HG03097 (cell line): ENCODE measurements around the gene SPIN1.
A peak's percentile ranks its signal among the peaks of the same experiment; 100 is the strongest.
"Not testable (repeated sequence)": the region's sequence is repeated elsewhere in the genome, so short reads cannot be mapped to it uniquely, and the experiment has no call there.

Source experiments
- ATAC-seq: cut with Tn5 transposase; IDR thresholded peaks from one replicate; pipeline ENCODE4 v1.9.1; 2021; ENCODE audit not compliant: unreplicated experiment, low FRiP score

SPIN1 gene

DNA sequence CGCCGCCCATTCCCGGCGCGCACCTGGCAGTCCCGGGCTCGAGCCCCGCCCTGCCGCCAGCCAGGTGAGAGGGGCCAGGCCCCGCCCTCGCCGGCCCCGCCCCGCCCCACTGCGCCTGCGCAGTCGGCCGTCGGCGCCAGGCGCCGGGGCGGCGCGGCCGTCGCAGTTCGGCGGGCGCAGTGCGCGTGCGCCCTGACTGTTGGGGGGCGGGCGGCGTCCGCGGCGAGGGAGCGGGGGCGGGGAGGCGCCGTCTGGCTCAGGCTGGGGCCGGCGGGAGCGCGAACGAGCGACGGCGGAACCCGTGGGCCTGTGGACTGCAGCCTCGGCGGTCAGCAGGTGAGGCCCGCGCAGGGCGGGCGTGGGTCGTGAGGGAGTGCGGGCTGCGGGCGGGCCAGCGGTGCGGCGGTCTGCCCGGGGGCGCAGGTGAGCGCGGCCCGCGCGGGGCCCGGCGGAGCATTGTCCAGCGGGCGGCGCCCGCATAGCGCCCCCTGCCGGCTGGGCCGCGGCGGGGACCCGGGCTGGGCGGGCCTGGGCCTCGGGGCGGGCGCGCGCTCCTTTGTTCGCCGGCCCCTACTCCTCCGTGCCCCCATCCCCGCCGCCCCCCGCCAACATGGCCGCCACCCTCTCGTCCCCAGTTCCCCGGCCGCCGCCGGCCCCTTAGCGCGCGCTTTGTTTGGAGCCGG lies at the start of gene SPIN1:
TSS of gene SPIN1 (plus strand) at position 242 of the 683 bp plus-strand sequence. CDS start 38,096 bp downstream, outside the sequence.
- peak; percentile 86 for ATAC-seq

DNA sequence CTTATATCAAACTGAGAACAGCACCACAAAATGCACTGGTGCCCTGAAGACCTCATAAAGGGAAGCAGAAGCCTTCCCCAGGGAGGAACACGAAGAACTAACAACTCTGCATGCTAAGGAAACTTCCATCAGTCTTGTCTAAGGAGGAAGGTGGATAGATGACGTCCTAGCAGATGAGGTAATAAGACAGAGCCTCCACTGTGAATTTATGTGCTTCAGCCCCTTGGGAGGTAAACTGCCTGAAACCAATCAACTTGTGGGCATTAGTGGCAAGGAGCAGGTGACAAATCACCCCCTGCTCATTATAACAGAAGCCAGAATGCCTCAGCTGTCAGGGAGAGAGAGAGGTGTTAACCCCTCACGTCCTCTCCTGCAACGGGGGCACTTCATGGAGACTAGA lies 48.9 kb upstream of the SPIN1 start:
- ATAC-seq: no peak

- ATAC-seq: no peak
These were observed 46.0 kb upstream of the SPIN1 start for GRCh38 chr9:88342246-88342645.

DNA sequence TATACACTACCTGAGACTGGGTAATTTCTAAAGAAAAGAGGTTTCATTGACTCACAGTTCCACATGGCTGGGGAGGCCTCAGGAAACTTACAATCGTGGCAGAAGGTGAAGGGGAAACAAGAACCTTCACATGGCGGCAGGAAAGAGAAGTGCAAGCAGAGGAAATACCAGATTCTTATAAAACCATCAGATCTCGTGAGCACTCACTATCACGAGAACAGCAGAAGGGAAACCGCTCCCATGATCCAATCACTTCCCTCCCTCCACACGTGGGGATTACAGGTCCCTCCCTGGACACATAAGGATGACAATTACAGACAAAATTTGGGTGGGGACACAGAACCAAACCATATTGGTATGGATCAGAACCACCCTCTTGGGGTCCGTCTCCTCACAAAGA lies 44.2 kb upstream of the SPIN1 start:
- ATAC-seq: no peak

DNA sequence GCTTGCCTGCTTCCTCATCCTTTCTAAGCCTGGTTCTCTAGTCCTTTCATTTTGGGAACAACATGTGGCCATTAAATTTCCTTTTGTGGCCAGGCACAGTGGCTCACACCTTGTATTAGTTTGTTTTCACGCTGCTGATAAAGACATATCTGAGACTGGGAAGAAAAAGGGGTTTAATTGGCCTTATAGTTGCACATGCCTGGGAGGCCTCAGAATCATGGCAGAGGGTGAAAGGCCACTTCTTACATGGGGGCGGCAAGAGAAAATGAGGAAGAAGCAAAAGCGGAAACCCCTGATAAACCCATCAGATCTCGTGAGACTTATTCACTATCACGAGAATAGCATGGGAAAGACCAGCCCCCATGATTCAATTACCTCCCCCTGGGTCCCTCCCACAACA lies 37.9 kb upstream of the SPIN1 start:
- ATAC-seq: not testable (repeated sequence)

- ATAC-seq: no peak
These were observed 33.1 kb upstream of the SPIN1 start for GRCh38 chr9:88355166-88355565.

GRCh38 chr9:88357250-88357649 lies 31.0 kb upstream of the SPIN1 start:
- not testable (repeated sequence) for ATAC-seq

GRCh38 chr9:88358723-88359122 lies 29.5 kb upstream of the SPIN1 start:
- ATAC-seq: no peak

DNA sequence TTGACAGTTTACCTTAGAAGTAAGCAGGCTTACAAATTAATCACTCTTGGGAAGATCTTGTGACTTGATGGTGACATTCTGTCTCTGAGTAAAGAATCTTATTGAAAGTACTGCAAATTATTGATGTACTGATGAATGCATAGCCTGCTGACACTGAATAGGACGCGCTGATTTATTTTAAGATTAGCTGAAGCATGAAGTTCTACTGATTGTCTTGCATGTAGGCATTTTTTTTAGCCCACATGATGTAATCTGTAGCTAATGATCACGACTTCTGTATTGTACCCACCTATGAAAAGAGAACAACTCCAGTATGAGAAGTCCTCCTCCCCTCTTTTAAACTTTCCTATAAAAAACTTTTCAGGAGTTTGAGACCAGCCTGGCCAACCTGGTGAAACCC lies 28.3 kb upstream of the SPIN1 start:
- ATAC-seq: no peak

- no peak for ATAC-seq
These were observed 25.6 kb upstream of the SPIN1 start for GRCh38 chr9:88362681-88363080.

- ATAC-seq: no peak
These were observed 24.6 kb upstream of the SPIN1 start for GRCh38 chr9:88363661-88364060.

GRCh38 chr9:88364706-88365105 lies 23.5 kb upstream of the SPIN1 start:
- ATAC-seq: no peak

DNA sequence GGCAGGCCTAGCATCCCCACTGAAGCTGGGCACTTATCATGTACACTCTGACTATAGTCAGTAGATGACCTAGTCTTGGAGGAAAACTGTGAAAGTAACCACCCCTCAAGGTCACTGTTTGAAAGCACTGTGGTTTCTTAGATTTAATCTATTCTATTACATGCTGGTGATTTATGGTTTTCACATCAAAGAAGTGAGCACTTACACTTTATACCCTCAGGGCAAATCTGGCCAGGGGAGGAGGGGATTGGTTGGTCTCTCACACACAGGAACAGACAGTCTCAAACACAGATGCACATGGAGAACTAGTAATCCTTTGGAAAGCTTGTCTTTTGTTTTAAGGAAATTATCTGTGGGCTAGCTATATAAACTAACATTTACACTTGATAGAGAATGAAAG lies 17.9 kb upstream of the SPIN1 start:
- no peak for ATAC-seq

DNA sequence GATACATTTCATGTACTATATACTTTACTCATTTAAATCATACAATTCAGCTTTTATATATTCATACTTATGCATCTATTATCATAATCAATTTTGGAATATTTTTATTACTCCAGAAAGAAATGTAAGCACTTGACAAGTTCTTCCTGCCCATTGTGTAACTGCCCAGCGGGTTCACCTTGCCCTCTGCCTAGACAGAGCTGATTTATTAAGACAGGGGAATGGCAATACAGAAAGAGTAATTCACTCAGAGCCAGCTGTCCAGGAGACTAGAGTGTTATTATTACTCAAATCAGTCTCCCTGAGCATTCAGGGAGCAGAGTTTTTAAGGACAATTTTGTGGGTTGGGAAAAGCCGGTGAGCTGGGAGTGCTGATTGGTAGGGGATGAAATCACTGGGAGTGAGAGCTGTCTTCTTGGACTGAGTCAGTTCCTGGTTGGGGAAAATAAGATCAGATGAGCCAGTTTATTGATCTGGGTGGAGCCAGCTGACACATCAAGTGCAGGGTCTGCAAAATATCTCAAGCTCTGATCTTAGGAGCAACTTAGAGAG lies 16.1 kb upstream of the SPIN1 start:
- ATAC-seq: no peak

DNA sequence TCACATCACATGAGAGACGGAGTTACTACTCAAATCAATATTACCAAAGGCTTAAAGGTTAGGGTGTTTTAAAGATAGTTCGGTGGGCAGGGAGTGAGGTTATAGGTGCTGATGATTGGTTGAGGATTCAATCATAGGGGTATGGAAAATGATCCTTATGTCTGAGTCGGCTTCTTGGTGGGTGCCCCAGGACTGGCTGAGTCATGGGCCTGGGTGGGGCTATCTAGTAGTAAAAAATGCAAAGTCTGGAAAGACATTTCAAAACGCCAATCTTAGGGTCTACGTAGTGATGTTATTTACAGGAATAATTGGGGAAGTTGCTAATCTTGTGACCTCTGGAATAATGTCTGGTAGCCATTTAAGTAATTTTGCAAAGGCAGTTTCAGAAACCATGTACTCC lies 15.2 kb upstream of the SPIN1 start:
- ATAC-seq: no peak

- ATAC-seq: no peak
These were observed 9.9 kb upstream of the SPIN1 start for GRCh38 chr9:88378317-88378716.

- no peak for ATAC-seq
These were observed 8.9 kb upstream of the SPIN1 start for GRCh38 chr9:88379352-88379751.

- ATAC-seq: no peak
These were observed 8.1 kb upstream of the SPIN1 start for GRCh38 chr9:88380118-88380517.

GRCh38 chr9:88381322-88381721 lies 6.9 kb upstream of the SPIN1 start:
- not testable (repeated sequence) for ATAC-seq

DNA sequence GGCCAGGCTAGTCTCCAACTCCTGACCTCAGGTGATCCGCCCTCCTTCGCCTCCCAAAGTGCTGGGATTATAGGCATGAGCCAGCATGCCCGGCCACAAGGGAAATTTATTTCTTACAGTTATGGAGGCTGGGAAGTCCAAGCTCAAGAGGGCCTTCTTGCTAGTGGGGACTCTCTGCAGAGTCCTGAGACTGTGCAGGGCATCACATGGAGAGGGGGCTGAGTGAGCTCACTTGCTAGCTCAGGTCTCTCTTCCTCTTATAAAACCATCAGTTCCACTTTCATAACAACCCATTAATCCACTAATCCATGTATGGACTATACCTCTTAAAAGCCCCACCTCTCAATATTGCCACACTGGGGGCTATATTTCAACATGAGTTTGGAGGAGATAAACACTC lies 5.1 kb upstream of the SPIN1 start:
- ATAC-seq: no peak

DNA sequence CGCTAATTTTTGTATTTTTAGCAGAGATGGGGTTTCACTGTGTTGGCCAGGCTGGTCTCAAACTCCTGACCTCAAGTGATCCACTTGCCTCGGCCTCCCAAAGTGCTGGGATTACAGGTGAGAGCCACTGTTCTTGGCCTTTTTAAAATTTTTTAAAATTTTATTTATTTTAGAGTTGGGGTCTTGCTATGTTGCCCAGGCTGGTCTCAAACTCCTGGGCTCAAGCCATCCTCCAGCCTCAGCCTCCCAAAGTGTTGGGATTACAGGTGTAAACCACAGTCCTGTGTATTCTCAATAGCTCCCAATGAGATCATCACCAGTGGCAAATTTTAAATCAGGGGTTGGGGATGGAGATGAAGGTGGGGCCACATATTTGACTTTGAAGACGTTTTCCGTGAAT lies 2.1 kb upstream of the SPIN1 start:
- ATAC-seq: not testable (repeated sequence)

DNA sequence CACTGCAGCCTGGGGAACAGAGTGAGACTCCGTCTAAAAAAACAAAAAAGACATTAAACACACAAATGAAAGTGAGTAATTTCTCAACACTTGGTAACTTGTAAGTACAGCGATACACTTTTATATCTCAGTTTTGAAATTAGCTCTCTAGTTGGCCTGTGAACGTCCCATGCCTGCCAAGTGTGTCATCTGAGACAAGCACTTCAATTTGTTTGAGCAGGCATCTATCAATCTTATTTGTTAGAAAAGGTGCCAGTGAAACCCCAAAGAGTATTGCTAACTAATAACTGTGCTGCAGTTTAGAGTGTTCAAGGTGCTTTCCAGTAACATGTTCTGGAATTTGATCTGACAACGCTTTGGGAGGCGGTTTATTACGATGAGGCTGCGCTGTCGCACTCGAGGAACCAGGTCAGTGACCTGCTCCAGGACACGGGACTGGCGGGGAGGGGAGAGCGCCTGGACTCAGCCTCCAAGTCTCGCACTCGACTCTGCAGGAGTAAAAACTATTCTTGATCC lies 1.1 kb upstream of the SPIN1 start:
- no peak for ATAC-seq
